ENCODE measurements around the gene RNF123.

DNA sequence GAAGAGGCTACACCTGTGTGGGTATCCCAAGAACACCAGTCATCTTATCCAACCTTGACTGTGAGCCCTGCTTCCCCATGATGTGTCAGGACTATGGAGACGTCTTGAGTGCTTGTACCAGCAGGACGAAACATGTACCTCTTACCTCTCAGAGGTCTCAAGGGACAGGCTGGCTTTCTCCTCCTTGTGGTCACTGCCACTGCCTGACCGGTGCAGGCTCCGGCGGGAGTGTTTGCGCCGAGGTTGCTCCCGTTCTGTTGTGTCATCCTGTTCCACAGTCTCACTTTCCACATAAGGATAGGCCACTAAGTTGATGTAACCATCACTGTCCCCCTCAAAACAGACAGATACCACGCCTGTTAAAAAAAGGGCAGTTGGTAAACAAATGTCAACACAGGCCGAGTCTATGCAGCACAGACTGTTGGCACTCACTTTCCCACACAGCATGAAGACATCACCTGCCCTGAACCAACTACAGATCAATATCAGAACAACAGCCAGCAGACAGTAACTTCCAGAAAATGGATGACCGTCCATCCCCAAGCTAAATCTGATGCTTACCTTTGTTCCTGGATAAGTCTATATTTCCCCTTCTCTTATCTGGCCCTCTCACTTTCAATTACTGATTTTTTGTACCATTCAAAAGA is 48.8 kb downstream of the RNF123 start:
- TF ChIP-seq, protein P1, sequence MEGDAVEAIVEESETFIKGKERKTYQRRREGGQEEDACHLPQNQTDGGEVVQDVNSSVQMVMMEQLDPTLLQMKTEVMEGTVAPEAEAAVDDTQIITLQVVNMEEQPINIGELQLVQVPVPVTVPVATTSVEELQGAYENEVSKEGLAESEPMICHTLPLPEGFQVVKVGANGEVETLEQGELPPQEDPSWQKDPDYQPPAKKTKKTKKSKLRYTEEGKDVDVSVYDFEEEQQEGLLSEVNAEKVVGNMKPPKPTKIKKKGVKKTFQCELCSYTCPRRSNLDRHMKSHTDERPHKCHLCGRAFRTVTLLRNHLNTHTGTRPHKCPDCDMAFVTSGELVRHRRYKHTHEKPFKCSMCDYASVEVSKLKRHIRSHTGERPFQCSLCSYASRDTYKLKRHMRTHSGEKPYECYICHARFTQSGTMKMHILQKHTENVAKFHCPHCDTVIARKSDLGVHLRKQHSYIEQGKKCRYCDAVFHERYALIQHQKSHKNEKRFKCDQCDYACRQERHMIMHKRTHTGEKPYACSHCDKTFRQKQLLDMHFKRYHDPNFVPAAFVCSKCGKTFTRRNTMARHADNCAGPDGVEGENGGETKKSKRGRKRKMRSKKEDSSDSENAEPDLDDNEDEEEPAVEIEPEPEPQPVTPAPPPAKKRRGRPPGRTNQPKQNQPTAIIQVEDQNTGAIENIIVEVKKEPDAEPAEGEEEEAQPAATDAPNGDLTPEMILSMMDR (IDR thresholded peaks at IDR 0.05; ENCODE audit: insufficient read depth, low read length) = no peak
- TF ChIP-seq, protein P2, sequence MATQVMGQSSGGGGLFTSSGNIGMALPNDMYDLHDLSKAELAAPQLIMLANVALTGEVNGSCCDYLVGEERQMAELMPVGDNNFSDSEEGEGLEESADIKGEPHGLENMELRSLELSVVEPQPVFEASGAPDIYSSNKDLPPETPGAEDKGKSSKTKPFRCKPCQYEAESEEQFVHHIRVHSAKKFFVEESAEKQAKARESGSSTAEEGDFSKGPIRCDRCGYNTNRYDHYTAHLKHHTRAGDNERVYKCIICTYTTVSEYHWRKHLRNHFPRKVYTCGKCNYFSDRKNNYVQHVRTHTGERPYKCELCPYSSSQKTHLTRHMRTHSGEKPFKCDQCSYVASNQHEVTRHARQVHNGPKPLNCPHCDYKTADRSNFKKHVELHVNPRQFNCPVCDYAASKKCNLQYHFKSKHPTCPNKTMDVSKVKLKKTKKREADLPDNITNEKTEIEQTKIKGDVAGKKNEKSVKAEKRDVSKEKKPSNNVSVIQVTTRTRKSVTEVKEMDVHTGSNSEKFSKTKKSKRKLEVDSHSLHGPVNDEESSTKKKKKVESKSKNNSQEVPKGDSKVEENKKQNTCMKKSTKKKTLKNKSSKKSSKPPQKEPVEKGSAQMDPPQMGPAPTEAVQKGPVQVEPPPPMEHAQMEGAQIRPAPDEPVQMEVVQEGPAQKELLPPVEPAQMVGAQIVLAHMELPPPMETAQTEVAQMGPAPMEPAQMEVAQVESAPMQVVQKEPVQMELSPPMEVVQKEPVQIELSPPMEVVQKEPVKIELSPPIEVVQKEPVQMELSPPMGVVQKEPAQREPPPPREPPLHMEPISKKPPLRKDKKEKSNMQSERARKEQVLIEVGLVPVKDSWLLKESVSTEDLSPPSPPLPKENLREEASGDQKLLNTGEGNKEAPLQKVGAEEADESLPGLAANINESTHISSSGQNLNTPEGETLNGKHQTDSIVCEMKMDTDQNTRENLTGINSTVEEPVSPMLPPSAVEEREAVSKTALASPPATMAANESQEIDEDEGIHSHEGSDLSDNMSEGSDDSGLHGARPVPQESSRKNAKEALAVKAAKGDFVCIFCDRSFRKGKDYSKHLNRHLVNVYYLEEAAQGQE (IDR thresholded peaks at IDR 0.05; ENCODE audit: insufficient replicate concordance, low read depth) = no peak

All from HL-60 (cell line).